ENCODE results near the gene DZIP1.

DZIP1 gene

GRCh38 chr13:95560387-95560786, 84.1 kb downstream of the DZIP1 start (continued):
- no peak for TF ChIP-seq ESRRG (CRISPR knock-in tag; IDR thresholded peaks at IDR 0.05)

- TF ChIP-seq ZFP30 (CRISPR knock-in tag; IDR thresholded peaks at IDR 0.05) (no peak), ESRRG (CRISPR knock-in tag; IDR thresholded peaks at IDR 0.05) (no peak), ARNTL (CRISPR knock-in tag; IDR thresholded peaks at IDR 0.05; ENCODE audit: borderline replicate concordance, low read depth) (no peak), PATZ1 (CRISPR knock-in tag; IDR thresholded peaks at IDR 0.05; ENCODE audit: borderline replicate concordance) (no peak), SNAI2 (CRISPR knock-in tag; IDR thresholded peaks at IDR 0.05) (no peak), TCF4 (CRISPR knock-in tag; IDR thresholded peaks at IDR 0.05; ENCODE audit: borderline replicate concordance) (no peak), CSRNP3 (CRISPR knock-in tag; IDR thresholded peaks at IDR 0.05) (no peak), CSDC2 (CRISPR knock-in tag; IDR thresholded peaks at IDR 0.05) (no peak), ZNF8 (CRISPR knock-in tag; IDR thresholded peaks at IDR 0.05) (no peak), ISL1 (CRISPR knock-in tag; IDR thresholded peaks at IDR 0.05) (no peak)
- TF ChIP-seq, protein P1, sequence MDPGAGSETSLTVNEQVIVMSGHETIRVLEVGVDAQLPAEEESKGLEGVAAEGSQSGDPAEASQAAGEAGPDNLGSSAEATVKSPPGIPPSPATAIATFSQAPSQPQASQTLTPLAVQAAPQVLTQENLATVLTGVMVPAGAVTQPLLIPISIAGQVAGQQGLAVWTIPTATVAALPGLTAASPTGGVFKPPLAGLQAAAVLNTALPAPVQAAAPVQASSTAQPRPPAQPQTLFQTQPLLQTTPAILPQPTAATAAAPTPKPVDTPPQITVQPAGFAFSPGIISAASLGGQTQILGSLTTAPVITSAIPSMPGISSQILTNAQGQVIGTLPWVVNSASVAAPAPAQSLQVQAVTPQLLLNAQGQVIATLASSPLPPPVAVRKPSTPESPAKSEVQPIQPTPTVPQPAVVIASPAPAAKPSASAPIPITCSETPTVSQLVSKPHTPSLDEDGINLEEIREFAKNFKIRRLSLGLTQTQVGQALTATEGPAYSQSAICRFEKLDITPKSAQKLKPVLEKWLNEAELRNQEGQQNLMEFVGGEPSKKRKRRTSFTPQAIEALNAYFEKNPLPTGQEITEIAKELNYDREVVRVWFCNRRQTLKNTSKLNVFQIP (CRISPR knock-in tag; IDR thresholded peaks at IDR 0.05; ENCODE audit: borderline replicate concordance, low read depth): no peak
- no peak for ATAC-seq
Measured at GRCh38 chr13:95559100-95559499, 85.4 kb downstream of the DZIP1 start.

- no peak for ATAC-seq
- TF ChIP-seq GLIS3 (CRISPR knock-in tag; IDR thresholded peaks at IDR 0.05) (no peak), TSHZ2 (CRISPR knock-in tag; IDR thresholded peaks at IDR 0.05) (no peak), PPARA (CRISPR knock-in tag; IDR thresholded peaks at IDR 0.05; ENCODE audit: borderline replicate concordance) (no peak), RARB (CRISPR knock-in tag; IDR thresholded peaks at IDR 0.05) (no peak), ZNF70 (CRISPR knock-in tag; IDR thresholded peaks at IDR 0.05) (no peak), ZC3H10 (CRISPR knock-in tag; IDR thresholded peaks at IDR 0.05) (no peak), ARNTL (CRISPR knock-in tag; IDR thresholded peaks at IDR 0.05; ENCODE audit: borderline replicate concordance, low read depth) (no peak), CSRNP3 (CRISPR knock-in tag; IDR thresholded peaks at IDR 0.05) (no peak), ZNF565 (CRISPR knock-in tag; conservative IDR thresholded peaks at IDR 0.05; ENCODE audit: low read depth) (no peak), ZFP30 (CRISPR knock-in tag; IDR thresholded peaks at IDR 0.05) (no peak), PATZ1 (CRISPR knock-in tag; IDR thresholded peaks at IDR 0.05; ENCODE audit: borderline replicate concordance) (no peak)
Measured at GRCh38 chr13:95557013-95557412, 87.5 kb downstream of the DZIP1 start.
